ENCODE measurements around the gene FBXO10.
"Not testable (repeated sequence)": the region's sequence is repeated elsewhere in the genome, so short reads cannot be mapped to it uniquely, and the experiment has no call there.

Gene FBXO10

GRCh38 chr9:37549527-37549926 lies 26.7 kb downstream of the FBXO10 start:
- DNase-seq, result no peak

GRCh38 chr9:37547328-37547878 lies 28.8 kb downstream of the FBXO10 start:
- no peak for DNase-seq

GRCh38 chr9:37543468-37543867 lies 32.7 kb downstream of the FBXO10 start:
- DNase-seq, result no peak

- no peak for DNase-seq
Measured at GRCh38 chr9:37542895-37543294, 33.3 kb downstream of the FBXO10 start.

- no peak for DNase-seq
Measured at GRCh38 chr9:37542488-37542887, 33.7 kb downstream of the FBXO10 start.

- no peak for DNase-seq
Measured at GRCh38 chr9:37541465-37541864, 34.7 kb downstream of the FBXO10 start.

GRCh38 chr9:37540634-37541033 lies 35.5 kb downstream of the FBXO10 start:
- no peak for DNase-seq

- no peak for DNase-seq
Measured at GRCh38 chr9:37539634-37540033, 36.5 kb downstream of the FBXO10 start.

GRCh38 chr9:37538099-37538498 lies 38.1 kb downstream of the FBXO10 start:
- DNase-seq, result no peak

GRCh38 chr9:37534901-37535300 lies 41.3 kb downstream of the FBXO10 start:
- no peak for DNase-seq

GRCh38 chr9:37534412-37534811 lies 41.8 kb downstream of the FBXO10 start:
- no peak for DNase-seq

GRCh38 chr9:37531699-37532098 lies 44.5 kb downstream of the FBXO10 start:
- DNase-seq, result no peak

GRCh38 chr9:37528652-37529471 lies 47.3 kb downstream of the FBXO10 start:
- no peak for DNase-seq

- no peak for DNase-seq
Measured at GRCh38 chr9:37523916-37524315, 52.3 kb downstream of the FBXO10 start.

GRCh38 chr9:37522971-37523370 lies 53.2 kb downstream of the FBXO10 start:
- DNase-seq, result no peak

- DNase-seq, result no peak
Measured at GRCh38 chr9:37521111-37521510, 55.1 kb downstream of the FBXO10 start.

GRCh38 chr9:37520641-37521040 lies 55.5 kb downstream of the FBXO10 start:
- DNase-seq, result no peak

- no peak for DNase-seq
Measured at GRCh38 chr9:37517923-37518322, 58.3 kb downstream of the FBXO10 start.

- DNase-seq, result no peak
Measured at GRCh38 chr9:37515620-37516258, 60.4 kb downstream of the FBXO10 start.

- DNase-seq, result no peak
Measured at GRCh38 chr9:37514999-37515398, 61.2 kb downstream of the FBXO10 start.

GRCh38 chr9:37514415-37514814 lies 61.8 kb downstream of the FBXO10 start:
- DNase-seq, result not testable (repeated sequence)

- DNase-seq, result no peak
Measured at GRCh38 chr9:37512437-37512836, 63.7 kb downstream of the FBXO10 start.

GRCh38 chr9:37511016-37512010 lies 64.9 kb downstream of the FBXO10 start:
- DNase-seq, result no peak
